ENCODE data around the gene UBE3C.

GRCh38 chr7:157310676-157311185 is 172.0 kb downstream of the UBE3C start:
- TF ChIP-seq POLR2AphosphoS5 (IDR thresholded peaks at IDR 0.05; ENCODE audit: low read depth, low read length): no peak
- TF ChIP-seq, protein P1, sequence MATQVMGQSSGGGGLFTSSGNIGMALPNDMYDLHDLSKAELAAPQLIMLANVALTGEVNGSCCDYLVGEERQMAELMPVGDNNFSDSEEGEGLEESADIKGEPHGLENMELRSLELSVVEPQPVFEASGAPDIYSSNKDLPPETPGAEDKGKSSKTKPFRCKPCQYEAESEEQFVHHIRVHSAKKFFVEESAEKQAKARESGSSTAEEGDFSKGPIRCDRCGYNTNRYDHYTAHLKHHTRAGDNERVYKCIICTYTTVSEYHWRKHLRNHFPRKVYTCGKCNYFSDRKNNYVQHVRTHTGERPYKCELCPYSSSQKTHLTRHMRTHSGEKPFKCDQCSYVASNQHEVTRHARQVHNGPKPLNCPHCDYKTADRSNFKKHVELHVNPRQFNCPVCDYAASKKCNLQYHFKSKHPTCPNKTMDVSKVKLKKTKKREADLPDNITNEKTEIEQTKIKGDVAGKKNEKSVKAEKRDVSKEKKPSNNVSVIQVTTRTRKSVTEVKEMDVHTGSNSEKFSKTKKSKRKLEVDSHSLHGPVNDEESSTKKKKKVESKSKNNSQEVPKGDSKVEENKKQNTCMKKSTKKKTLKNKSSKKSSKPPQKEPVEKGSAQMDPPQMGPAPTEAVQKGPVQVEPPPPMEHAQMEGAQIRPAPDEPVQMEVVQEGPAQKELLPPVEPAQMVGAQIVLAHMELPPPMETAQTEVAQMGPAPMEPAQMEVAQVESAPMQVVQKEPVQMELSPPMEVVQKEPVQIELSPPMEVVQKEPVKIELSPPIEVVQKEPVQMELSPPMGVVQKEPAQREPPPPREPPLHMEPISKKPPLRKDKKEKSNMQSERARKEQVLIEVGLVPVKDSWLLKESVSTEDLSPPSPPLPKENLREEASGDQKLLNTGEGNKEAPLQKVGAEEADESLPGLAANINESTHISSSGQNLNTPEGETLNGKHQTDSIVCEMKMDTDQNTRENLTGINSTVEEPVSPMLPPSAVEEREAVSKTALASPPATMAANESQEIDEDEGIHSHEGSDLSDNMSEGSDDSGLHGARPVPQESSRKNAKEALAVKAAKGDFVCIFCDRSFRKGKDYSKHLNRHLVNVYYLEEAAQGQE (IDR thresholded peaks at IDR 0.05; ENCODE audit: insufficient read depth in 1 of 2, low read depth in 2 of 2, low read length in 2 of 2): no peak
- no peak for TF ChIP-seq SIN3A (IDR thresholded peaks at IDR 0.05; ENCODE audit: borderline replicate concordance, insufficient read depth, low read length)
- TF ChIP-seq TAF1 (IDR thresholded peaks at IDR 0.05; ENCODE audit: borderline replicate concordance, insufficient read depth, low read length): no peak
